Neural cell (in vitro differentiated cells): ENCODE measurements around the gene DUOXA1. TPM values are rescaled to one million over a fixed set of nuclear protein-coding genes. Genes with fewer than 3 reads are reported as not detected.

ENCODE experiments used
- H2AFZ ChIP-seq: fragments of 200-600, 300-800 bp; sonication (generic), shearing (Covaris generic); 2 replicates; pipeline ENCODE4 v1.6.0; 2014; ENCODE audit warnings: low read depth, mild to moderate bottlenecking, antibody characterized with exemption, low read length, moderate library complexity
- H3F3A ChIP-seq: fragments of 200-600 bp; shearing (Covaris generic); 2 replicates; pipeline ENCODE4 v1.6.1; 2016; ENCODE audit warnings: mild to moderate bottlenecking, moderate library complexity, mixed read lengths, antibody characterized with exemption, low read length; ENCODE audit not compliant: insufficient read depth, poor library complexity, severe bottlenecking
- H3K27ac ChIP-seq: fragments of 200-600, 300-800 bp; sonication (generic), shearing (Covaris generic); 2 replicates; pipeline ENCODE4 v1.5.1; 2014; ENCODE audit warnings: mild to moderate bottlenecking, low read length, moderate library complexity
- H3K27me3 ChIP-seq: fragments of 300-800, 200-600 bp; sonication (generic), shearing (Covaris generic); 2 replicates; pipeline ENCODE4 v1.6.0; 2014; ENCODE audit warnings: mild to moderate bottlenecking, low read depth, low read length, moderate library complexity; ENCODE audit not compliant: insufficient read depth
- H3K36me3 ChIP-seq: fragments of 300-800, 200-600 bp; sonication (generic), shearing (Covaris generic); 2 replicates; pipeline ENCODE4 v1.5.1; 2014; ENCODE audit warnings: mild to moderate bottlenecking, antibody characterized with exemption, low read length, moderate library complexity; ENCODE audit not compliant: insufficient read depth
- H3K4me2 ChIP-seq: fragments of 300-800, 200-600 bp; sonication (generic), shearing (Covaris generic); 2 replicates; pipeline ENCODE4 v1.6.0; 2014; ENCODE audit warnings: mild to moderate bottlenecking, low read length
- H3K4me3 ChIP-seq: fragments of 300-800, 200-600 bp; sonication (generic), shearing (Covaris generic); 2 replicates; pipeline ENCODE4 v1.5.1; 2014; ENCODE audit warnings: mild to moderate bottlenecking, low read length, moderate library complexity
- H3K79me2 ChIP-seq: fragments of 200-600 bp; shearing (Covaris generic); replicated peaks from 2 replicates; pipeline ENCODE4 v1.6.0; 2014; ENCODE audit warnings: mild to moderate bottlenecking, low read length, moderate library complexity; ENCODE audit not compliant: insufficient read depth
- H3K9ac ChIP-seq: fragments of 300-800, 200-600 bp; sonication (generic), shearing (Covaris generic); 2 replicates; pipeline ENCODE4 v1.6.1; 2016; ENCODE audit warnings: mild to moderate bottlenecking, low read length, mixed read lengths
- H3K9me2 ChIP-seq: fragments of 200-600 bp; shearing (Covaris generic); 2 replicates; pipeline ENCODE4 v1.6.1; 2016; ENCODE audit warnings: mild to moderate bottlenecking, low read length, mixed read lengths; ENCODE audit not compliant: insufficient read depth
- H3K9me3 ChIP-seq: fragments of 200-600, 300-800 bp; sonication (generic), shearing (Covaris generic); 2 replicates; pipeline ENCODE4 v1.6.1; 2016; ENCODE audit warnings: mild to moderate bottlenecking, mixed run types, low read length, moderate library complexity, mixed read lengths
- H4K20me1 ChIP-seq: fragments of 200-600 bp; shearing (Covaris generic); 2 replicates; pipeline ENCODE4 v1.6.1; 2016; ENCODE audit warnings: mild to moderate bottlenecking, mixed run types; ENCODE audit not compliant: insufficient read depth
- EP300 ChIP-seq: fragments of 450-650 bp; conservative IDR thresholded peaks from 2 replicates; pipeline ENCODE4 v1.6.1; 2014; ENCODE audit warnings: antibody characterized with exemption, mild to moderate bottlenecking, moderate library complexity; ENCODE audit not compliant: poor library complexity, severe bottlenecking
- EZH2 ChIP-seq: fragments of 200-600, 300-800 bp; shearing (Covaris generic), sonication (generic); IDR thresholded peaks from 2 replicates; pipeline ENCODE4 v1.6.1; 2014; ENCODE audit warnings: antibody characterized with exemption, low read length, borderline replicate concordance, mild to moderate bottlenecking; ENCODE audit not compliant: insufficient read depth, poor library complexity, severe bottlenecking
- MXI1 ChIP-seq: fragments of 450-650 bp; conservative IDR thresholded peaks from 2 replicates; pipeline ENCODE4 v1.6.1; 2014; ENCODE audit warnings: antibody characterized with exemption, mild to moderate bottlenecking; ENCODE audit not compliant: poor library complexity, severe bottlenecking
- POLR2AphosphoS5 ChIP-seq: IDR thresholded peaks from 2 replicates; pipeline ENCODE4 v1.6.1; 2012
- RAD21 ChIP-seq: fragments of 450-650 bp; conservative IDR thresholded peaks from 2 replicates; pipeline ENCODE4 v1.6.1; 2014; ENCODE audit warnings: antibody characterized with exemption, mild to moderate bottlenecking, moderate library complexity
- SMC3 ChIP-seq: fragments of 450-650 bp; conservative IDR thresholded peaks from 2 replicates; pipeline ENCODE4 v1.6.1; 2014; ENCODE audit warnings: antibody characterized with exemption, mild to moderate bottlenecking, moderate library complexity; ENCODE audit not compliant: poor library complexity
- TAF1 ChIP-seq: IDR thresholded peaks from 2 replicates; pipeline ENCODE4 v1.6.1; 2012; ENCODE audit warnings: low read depth
- polyA plus RNA-seq: library from polyadenylated mRNA; depleted of rRNA; stranded (reverse); fragments of >200 nt; gene quantifications from 2 replicates; pipeline ENCODE4 v1.2.3, GENCODE V29; 2014
- TF ChIP-seq, protein P1 (sequence below): fragments of 450-650 bp; IDR thresholded peaks from 2 replicates; pipeline ENCODE4 v1.5.1; 2014; ENCODE audit warnings: antibody characterized with exemption, mild to moderate bottlenecking, moderate library complexity; ENCODE audit not compliant: poor library complexity, severe bottlenecking
- TF ChIP-seq, protein P2 (sequence below): IDR thresholded peaks from 2 replicates; pipeline ENCODE4 v1.6.1; 2012; ENCODE audit warnings: borderline replicate concordance

The DUOXA1 gene
- polyA plus RNA-seq, 1 donor from 2014 or later: not detected

DNA sequence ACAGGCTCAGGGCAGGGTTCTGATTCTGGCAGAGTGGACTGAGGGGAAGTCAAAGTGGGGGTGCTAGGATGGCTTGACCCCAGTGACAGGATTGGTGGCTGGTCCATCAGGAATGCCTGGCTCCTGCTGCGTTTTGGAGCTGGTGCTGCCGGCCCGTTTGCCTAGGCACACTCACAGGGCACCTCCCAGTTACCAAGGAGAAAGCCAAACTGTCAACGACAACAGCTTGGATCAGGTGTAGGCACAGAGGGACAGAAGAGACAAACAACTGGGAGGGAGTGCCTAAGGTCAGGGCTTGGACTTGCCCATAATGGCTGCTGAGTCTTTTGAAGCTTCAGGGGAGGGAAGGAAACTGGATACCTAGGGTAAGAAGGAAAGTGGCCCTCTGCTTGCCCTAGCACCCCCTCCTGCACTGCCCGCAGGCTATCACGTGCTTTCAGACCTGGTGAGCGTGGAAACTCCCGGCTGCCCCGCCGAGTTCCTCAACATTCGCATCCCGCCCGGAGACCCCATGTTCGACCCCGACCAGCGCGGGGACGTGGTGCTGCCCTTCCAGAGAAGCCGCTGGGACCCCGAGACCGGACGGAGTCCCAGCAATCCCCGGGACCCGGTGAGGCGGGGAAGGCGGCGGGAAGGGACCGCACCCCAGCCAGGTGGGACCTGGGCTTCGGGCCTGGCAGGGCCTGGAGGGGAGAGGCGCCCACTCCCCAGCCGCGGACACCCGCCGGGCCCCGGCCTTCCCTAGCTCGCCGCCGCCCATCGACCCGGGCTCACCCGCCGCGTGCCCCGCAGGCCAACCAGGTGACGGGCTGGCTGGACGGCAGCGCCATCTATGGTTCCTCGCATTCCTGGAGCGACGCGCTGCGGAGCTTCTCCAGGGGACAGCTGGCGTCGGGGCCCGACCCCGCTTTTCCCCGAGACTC, 5.3 kb upstream of the DUOXA1 start:
- Histone ChIP-seq H4K20me1 (no peaks in the 10 kb centered on the region), H3K27me3 (peaks cover 65% of the 10 kb centered on the region), H3K9me3 (no peaks in the 10 kb centered on the region), H2AFZ (no peak overlapping the region), H3K4me2 (no peak overlapping the region), H3K9me2 (no peaks in the 10 kb centered on the region), H3F3A (no peaks in the 10 kb centered on the region), H3K9ac (no peak overlapping the region), H3K4me3 (no peak overlapping the region), H3K79me2 (no peaks in the 10 kb centered on the region), H3K36me3 (no peaks in the 10 kb centered on the region), H3K27ac (no peak overlapping the region)
- TF ChIP-seq SMC3: no peak
- TF ChIP-seq, protein P1, sequence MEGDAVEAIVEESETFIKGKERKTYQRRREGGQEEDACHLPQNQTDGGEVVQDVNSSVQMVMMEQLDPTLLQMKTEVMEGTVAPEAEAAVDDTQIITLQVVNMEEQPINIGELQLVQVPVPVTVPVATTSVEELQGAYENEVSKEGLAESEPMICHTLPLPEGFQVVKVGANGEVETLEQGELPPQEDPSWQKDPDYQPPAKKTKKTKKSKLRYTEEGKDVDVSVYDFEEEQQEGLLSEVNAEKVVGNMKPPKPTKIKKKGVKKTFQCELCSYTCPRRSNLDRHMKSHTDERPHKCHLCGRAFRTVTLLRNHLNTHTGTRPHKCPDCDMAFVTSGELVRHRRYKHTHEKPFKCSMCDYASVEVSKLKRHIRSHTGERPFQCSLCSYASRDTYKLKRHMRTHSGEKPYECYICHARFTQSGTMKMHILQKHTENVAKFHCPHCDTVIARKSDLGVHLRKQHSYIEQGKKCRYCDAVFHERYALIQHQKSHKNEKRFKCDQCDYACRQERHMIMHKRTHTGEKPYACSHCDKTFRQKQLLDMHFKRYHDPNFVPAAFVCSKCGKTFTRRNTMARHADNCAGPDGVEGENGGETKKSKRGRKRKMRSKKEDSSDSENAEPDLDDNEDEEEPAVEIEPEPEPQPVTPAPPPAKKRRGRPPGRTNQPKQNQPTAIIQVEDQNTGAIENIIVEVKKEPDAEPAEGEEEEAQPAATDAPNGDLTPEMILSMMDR: peak; percentile 18

DNA sequence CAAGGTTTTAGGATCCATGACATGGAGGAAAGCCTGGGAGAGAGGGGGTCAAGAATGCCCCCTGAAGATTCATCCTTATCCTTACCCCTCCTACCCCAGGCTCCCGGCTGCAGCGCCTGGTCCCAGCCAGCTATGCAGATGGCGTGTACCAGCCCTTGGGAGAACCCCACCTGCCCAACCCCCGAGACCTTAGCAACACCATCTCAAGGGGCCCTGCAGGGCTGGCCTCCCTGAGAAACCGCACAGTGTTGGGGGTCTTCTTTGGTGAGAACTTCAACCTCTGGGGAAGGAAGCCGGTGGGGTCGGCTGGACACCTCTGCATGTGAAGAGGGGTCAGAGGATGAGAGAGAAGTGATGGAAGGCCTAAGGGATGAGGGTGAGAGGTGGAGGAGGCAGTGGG, 4.4 kb upstream of the DUOXA1 start:
- Histone ChIP-seq H4K20me1 (no peaks in the 10 kb centered on the region), H3K27ac (no peak overlapping the region), H3K9me2 (no peaks in the 10 kb centered on the region), H3K4me3 (no peak overlapping the region), H3K4me2 (no peak overlapping the region), H3K9ac (no peak overlapping the region), H3K27me3 (peaks cover 74% of the 10 kb centered on the region), H2AFZ (no peak overlapping the region), H3K36me3 (no peaks in the 10 kb centered on the region), H3K79me2 (no peaks in the 10 kb centered on the region), H3F3A (no peaks in the 10 kb centered on the region), H3K9me3 (no peaks in the 10 kb centered on the region)
- TF ChIP-seq TAF1 (no peak), MXI1 (no peak)

DNA sequence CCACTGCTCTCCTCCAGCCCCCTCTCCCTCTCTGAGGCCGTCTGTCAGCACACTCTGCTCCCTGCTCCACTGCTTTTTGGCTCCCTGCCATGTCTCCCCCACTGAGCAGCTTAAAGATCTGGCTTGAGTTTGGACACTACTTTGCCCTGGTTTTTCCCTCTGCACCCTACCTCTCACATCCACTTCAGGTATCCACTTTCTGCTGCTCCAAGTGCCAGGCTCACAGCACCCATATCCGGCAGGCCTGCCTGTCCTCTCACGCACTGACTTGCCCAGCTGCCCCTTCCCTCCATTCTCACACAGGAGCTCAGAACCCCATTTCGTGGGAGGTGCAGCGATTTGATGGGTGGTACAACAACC, 3.9 kb upstream of the DUOXA1 start:
- Histone ChIP-seq H3F3A (no peaks in the 10 kb centered on the region), H3K27me3 (peaks cover 79% of the 10 kb centered on the region), H3K27ac (no peak overlapping the region), H2AFZ (no peak overlapping the region), H3K4me2 (no peak overlapping the region), H4K20me1 (no peaks in the 10 kb centered on the region), H3K9me2 (no peaks in the 10 kb centered on the region), H3K79me2 (no peaks in the 10 kb centered on the region), H3K9ac (no peak overlapping the region), H3K9me3 (no peaks in the 10 kb centered on the region), H3K36me3 (no peaks in the 10 kb centered on the region), H3K4me3 (no peak overlapping the region)
- TF ChIP-seq RAD21 (no peak), TAF1 (no peak), SMC3 (no peak), EZH2 (no peak), POLR2AphosphoS5 (no peak), MXI1 (no peak), EP300 (no peak)
- TF ChIP-seq, protein P1: no peak
- TF ChIP-seq, protein P2, sequence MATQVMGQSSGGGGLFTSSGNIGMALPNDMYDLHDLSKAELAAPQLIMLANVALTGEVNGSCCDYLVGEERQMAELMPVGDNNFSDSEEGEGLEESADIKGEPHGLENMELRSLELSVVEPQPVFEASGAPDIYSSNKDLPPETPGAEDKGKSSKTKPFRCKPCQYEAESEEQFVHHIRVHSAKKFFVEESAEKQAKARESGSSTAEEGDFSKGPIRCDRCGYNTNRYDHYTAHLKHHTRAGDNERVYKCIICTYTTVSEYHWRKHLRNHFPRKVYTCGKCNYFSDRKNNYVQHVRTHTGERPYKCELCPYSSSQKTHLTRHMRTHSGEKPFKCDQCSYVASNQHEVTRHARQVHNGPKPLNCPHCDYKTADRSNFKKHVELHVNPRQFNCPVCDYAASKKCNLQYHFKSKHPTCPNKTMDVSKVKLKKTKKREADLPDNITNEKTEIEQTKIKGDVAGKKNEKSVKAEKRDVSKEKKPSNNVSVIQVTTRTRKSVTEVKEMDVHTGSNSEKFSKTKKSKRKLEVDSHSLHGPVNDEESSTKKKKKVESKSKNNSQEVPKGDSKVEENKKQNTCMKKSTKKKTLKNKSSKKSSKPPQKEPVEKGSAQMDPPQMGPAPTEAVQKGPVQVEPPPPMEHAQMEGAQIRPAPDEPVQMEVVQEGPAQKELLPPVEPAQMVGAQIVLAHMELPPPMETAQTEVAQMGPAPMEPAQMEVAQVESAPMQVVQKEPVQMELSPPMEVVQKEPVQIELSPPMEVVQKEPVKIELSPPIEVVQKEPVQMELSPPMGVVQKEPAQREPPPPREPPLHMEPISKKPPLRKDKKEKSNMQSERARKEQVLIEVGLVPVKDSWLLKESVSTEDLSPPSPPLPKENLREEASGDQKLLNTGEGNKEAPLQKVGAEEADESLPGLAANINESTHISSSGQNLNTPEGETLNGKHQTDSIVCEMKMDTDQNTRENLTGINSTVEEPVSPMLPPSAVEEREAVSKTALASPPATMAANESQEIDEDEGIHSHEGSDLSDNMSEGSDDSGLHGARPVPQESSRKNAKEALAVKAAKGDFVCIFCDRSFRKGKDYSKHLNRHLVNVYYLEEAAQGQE: no peak
